DND-41 (cell line): ENCODE data around the gene NINL.

ENCODE experiments used
- ATAC-seq: fragments of 200-7000 bp; cut with Tn5 transposase; 3 replicates; pipeline ENCODE4 v1.9.1; 2021; ENCODE audit warnings: low read depth; ENCODE audit not compliant: insufficient read depth
- DNase-seq: peaks from one replicate; pipeline ENCODE4 v3.0.0-alpha.2; 2020
- H2AFZ ChIP-seq: 2 replicates; pipeline ENCODE4 v1.6.0; 2012; ENCODE audit warnings: low read depth, low read length
- H3K27ac ChIP-seq: 2 replicates; pipeline ENCODE4 v1.5.1; 2012; ENCODE audit warnings: low read length, inconsistent platforms
- H3K27me3 ChIP-seq: fragments of 200-600 bp; sonication (generic); 2 replicates; pipeline ENCODE4 v1.6.0; 2012; ENCODE audit warnings: low read length, mild to moderate bottlenecking, inconsistent platforms; ENCODE audit not compliant: insufficient read depth, poor library complexity
- H3K36me3 ChIP-seq: 2 replicates; pipeline ENCODE4 v1.5.1; 2012; ENCODE audit warnings: low read length, inconsistent platforms; ENCODE audit not compliant: insufficient read depth
- H3K4me1 ChIP-seq: 2 replicates; pipeline ENCODE4 v1.5.1; 2012; ENCODE audit warnings: mild to moderate bottlenecking, low read length; ENCODE audit not compliant: insufficient read depth
- H3K4me2 ChIP-seq: 2 replicates; pipeline ENCODE4 v1.6.0; 2012; ENCODE audit warnings: mild to moderate bottlenecking, moderate library complexity, low read length, inconsistent platforms; ENCODE audit not compliant: insufficient read depth
- H3K4me3 ChIP-seq, 2 experiments: fragments of 200-600 bp in 1 of 2; shearing (Covaris generic) in 1 of 2; 2 replicates each; pipeline ENCODE4 v1.5.1; 2012 to 2016; ENCODE audit warnings: inconsistent platforms in 2 of 2, low read length in 2 of 2, mild to moderate bottlenecking in 2 of 2, low read depth in 1 of 2, moderate library complexity in 1 of 2
- H3K79me2 ChIP-seq: 2 replicates; pipeline ENCODE4 v1.6.0; 2012; ENCODE audit warnings: low read length, inconsistent platforms; ENCODE audit not compliant: insufficient read depth
- H3K9ac ChIP-seq: 2 replicates; pipeline ENCODE4 v1.6.0; 2012; ENCODE audit warnings: low read depth, mild to moderate bottlenecking, inconsistent platforms, low read length, moderate library complexity
- H3K9me3 ChIP-seq: 2 replicates; pipeline ENCODE4 v1.5.1; 2012; ENCODE audit warnings: low read length, moderate library complexity, mild to moderate bottlenecking, inconsistent platforms; ENCODE audit not compliant: insufficient read depth, severe bottlenecking
- H4K20me1 ChIP-seq: 2 replicates; pipeline ENCODE4 v1.6.0; 2012; ENCODE audit warnings: low read length; ENCODE audit not compliant: insufficient read depth
- EZH2 ChIP-seq: IDR thresholded peaks from 3 replicates; pipeline ENCODE4 v1.6.1; 2012; ENCODE audit warnings: borderline replicate concordance, low read depth, mild to moderate bottlenecking, moderate library complexity, low read length, inconsistent platforms; ENCODE audit not compliant: severe bottlenecking
- TF ChIP-seq, protein P1 (sequence below): IDR thresholded peaks from 2 replicates; pipeline ENCODE4 v1.5.1; 2012; ENCODE audit warnings: borderline replicate concordance, low read length, moderate library complexity, mild to moderate bottlenecking; ENCODE audit not compliant: poor library complexity, severe bottlenecking; ENCODE audit errors: extremely low read depth

Gene NINL

DNA sequence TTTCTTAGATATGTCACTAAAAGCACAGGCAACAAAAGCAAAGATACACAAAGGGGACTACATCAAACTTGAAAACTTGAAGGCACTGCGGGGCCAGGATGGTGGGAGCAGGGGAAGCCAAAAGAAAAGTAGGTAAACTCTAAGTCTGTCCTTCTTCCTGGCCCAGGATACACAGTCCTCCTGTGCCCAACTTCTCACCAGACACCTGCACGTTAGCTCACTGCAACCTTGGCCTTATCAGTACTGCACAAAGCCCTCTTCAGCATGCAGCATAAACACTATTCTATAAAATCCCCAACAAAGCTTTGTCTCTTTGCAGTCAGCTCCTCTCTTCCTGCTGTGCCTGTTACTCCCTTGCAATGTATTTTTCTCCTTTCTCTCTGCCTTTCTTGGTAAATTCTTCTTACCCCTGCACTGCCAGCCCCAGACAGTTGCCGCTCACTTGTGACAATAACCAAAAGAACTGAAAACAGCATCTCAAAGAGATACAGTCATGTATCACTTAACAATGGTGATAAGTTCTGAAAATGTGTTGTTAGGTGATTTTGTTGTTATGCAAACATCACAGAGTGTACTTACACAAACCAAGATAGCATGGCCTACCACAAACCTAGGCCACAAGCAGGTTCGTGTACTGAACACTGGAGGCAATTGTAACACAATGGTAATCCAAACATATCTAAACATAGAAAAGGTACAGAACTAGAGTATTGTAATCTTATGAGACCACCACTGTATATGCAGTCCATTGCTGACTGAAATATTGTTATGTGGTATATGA lies 51.2 kb downstream of the NINL start:
- H3K9ac ChIP-seq = no peak overlapping the region
- TF ChIP-seq, protein P1, sequence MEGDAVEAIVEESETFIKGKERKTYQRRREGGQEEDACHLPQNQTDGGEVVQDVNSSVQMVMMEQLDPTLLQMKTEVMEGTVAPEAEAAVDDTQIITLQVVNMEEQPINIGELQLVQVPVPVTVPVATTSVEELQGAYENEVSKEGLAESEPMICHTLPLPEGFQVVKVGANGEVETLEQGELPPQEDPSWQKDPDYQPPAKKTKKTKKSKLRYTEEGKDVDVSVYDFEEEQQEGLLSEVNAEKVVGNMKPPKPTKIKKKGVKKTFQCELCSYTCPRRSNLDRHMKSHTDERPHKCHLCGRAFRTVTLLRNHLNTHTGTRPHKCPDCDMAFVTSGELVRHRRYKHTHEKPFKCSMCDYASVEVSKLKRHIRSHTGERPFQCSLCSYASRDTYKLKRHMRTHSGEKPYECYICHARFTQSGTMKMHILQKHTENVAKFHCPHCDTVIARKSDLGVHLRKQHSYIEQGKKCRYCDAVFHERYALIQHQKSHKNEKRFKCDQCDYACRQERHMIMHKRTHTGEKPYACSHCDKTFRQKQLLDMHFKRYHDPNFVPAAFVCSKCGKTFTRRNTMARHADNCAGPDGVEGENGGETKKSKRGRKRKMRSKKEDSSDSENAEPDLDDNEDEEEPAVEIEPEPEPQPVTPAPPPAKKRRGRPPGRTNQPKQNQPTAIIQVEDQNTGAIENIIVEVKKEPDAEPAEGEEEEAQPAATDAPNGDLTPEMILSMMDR = no peak
- TF ChIP-seq EZH2 = no peak
- H3K4me2 ChIP-seq = no peak overlapping the region
- H3K4me3 ChIP-seq = no peak overlapping the region
- no peaks in the 10 kb centered on the region for H3K27me3 ChIP-seq
- peaks cover 32% of the 10 kb centered on the region for H3K36me3 ChIP-seq
- H3K4me1 ChIP-seq = no peaks in the 10 kb centered on the region
- H3K27ac ChIP-seq = no peak overlapping the region
- no peak for DNase-seq
- peaks cover 10% of the 10 kb centered on the region for H3K9me3 ChIP-seq
- no peaks in the 10 kb centered on the region for H4K20me1 ChIP-seq
- H3K79me2 ChIP-seq = peaks cover 63% of the 10 kb centered on the region
- H2AFZ ChIP-seq = no peak overlapping the region
- ATAC-seq = no peak

DNA sequence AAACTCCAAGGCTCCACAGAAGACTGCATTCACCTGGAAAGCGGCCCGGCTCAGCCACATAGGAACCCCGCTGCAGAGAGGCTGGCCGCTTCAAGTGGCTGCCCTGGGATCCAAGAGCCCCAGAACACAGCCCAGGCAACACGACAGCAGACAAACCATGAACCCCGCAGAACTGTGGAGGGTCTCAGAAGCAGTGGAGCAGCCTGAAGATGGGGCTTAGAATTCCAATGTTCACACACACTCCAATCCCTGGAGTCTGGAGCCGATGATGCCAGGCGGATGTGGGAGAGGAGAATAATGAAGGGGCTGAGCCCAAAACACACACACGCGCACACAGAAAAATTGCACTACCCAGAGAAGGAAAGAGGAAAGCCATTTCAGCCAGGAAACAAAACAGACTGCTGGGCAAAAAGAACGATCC lies 52.4 kb downstream of the NINL start:
- no peak for TF ChIP-seq EZH2
- TF ChIP-seq, protein P1 = no peak
- Histone ChIP-seq H3K9ac (no peak overlapping the region), H2AFZ (no peak overlapping the region), H3K27ac (no peak overlapping the region), H3K36me3 (peaks cover 22% of the 10 kb centered on the region), H3K9me3 (peaks cover 10% of the 10 kb centered on the region), H3K79me2 (peaks cover 63% of the 10 kb centered on the region), H4K20me1 (no peaks in the 10 kb centered on the region), H3K4me1 (no peaks in the 10 kb centered on the region), H3K4me3 (no peak overlapping the region), H3K27me3 (no peaks in the 10 kb centered on the region), H3K4me2 (no peak overlapping the region)
- no peak for DNase-seq
- ATAC-seq = no peak

DNA sequence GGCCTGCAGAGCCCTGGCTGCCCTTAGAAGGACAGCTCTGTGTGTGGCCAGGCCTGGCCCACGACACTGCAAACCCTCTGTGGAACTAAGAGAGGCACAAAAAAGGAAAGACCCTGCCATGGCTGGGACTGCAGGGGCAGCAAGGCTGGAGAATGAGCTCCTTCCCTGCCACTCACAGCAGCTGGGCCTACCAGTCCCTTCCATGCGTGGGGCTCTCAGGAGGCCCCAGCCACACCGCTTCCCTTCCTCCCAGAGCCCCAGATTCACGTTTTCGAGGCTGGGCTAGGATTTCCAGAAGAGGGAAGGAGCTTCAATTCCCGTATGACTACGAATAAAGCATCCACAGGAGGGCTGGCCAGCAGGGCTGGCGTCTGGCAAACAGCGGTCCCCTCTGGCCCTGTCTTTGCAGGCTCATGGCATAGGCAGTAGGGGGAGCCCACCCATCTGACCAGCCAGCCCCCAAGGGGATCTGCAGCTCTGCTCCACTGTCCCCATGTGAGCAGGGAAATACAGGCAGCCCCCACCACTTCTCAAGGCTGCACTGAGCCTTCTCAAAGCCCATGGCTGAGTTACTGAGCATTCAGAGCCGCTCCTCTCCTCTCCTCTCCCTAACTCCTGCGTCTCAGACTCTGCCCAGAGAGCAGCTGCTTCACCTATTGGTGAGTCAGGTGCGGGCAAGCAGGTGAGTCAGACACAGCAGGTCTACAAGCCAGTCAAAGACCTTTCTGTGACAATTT lies 53.1 kb downstream of the NINL start:
- Histone ChIP-seq H3K27ac (no peak overlapping the region), H3K9me3 (peaks cover 10% of the 10 kb centered on the region), H3K4me2 (no peak overlapping the region), H2AFZ (no peak overlapping the region), H3K4me3 (no peak overlapping the region), H3K4me1 (no peaks in the 10 kb centered on the region), H3K36me3 (peaks cover 15% of the 10 kb centered on the region; the same call in 1 of the 2 replicates), H4K20me1 (no peaks in the 10 kb centered on the region), H3K9ac (no peak overlapping the region), H3K79me2 (peaks cover 58% of the 10 kb centered on the region), H3K27me3 (no peaks in the 10 kb centered on the region)
- ATAC-seq (no peak), DNase-seq (no peak)
- TF ChIP-seq EZH2 = no peak
- TF ChIP-seq, protein P1 = no peak
